ENCODE measurements around the gene POU3F3. TPM values are rescaled to one million over a fixed set of nuclear protein-coding genes. Genes with fewer than 3 reads are reported as not detected.

Gene POU3F3
- total and polyA plus RNA-seq, 2 of the 8 experiments (the other 6 are each of a cell fraction or from before 2014, with no cell fraction given), result 0.09 TPM; not detected in 1

GRCh38 chr2:104841744-104842143, 12.2 kb upstream of the POU3F3 start (continued):
- TF ChIP-seq SIN3A (conservative IDR thresholded peaks at IDR 0.05 in 1 of 2, IDR thresholded peaks at IDR 0.05 in 1 of 2; ENCODE audit: low read depth in 1 of 2, low read length in 2 of 2) (no peak), RBBP5 (IDR thresholded peaks at IDR 0.05; ENCODE audit: borderline replicate concordance, low read depth, low read length) (no peak), CTCF (IDR thresholded peaks at IDR 0.05; ENCODE audit: control extremely low read depth in 1 of 3, insufficient read depth in 1 of 3, low read depth in 1 of 3, low read length in 3 of 3) (no peak), HDAC2 (IDR thresholded peaks at IDR 0.05; ENCODE audit: borderline replicate concordance in 1 of 2, low read depth in 2 of 2, low read length in 2 of 2) (no peak), SIX5 (IDR thresholded peaks at IDR 0.05; ENCODE audit: low read depth, low read length) (no peak), BACH1 (IDR thresholded peaks at IDR 0.05; ENCODE audit: low read length) (no peak)
